SK-N-SH treated with all-trans-retinoic acid at 6 μM for 48 hours (cell line): ENCODE measurements around the gene CACNA2D4.

Source experiments
- GLIS3 ChIP-seq: fragments of 250-450 bp; sonication (Bioruptor Pico); IDR thresholded peaks from 2 replicates; pipeline ENCODE4 v1.5.0; 2020; ENCODE audit warnings: mild to moderate bottlenecking, moderate library complexity
- SNAI2 ChIP-seq: fragments of 250-450 bp; sonication (Bioruptor Pico); IDR thresholded peaks from 2 replicates; pipeline ENCODE4 v1.5.0; 2020; ENCODE audit warnings: mild to moderate bottlenecking, moderate library complexity
- TOX ChIP-seq: fragments of 250-450 bp; sonication (Bioruptor Pico); IDR thresholded peaks from 2 replicates; pipeline ENCODE4 v1.8.0; 2021; ENCODE audit warnings: mild to moderate bottlenecking, moderate library complexity, borderline replicate concordance
- ZFP3 ChIP-seq: fragments of 250-450 bp; sonication (Bioruptor Pico); IDR thresholded peaks from 2 replicates; pipeline ENCODE4 v1.5.0; 2020; ENCODE audit warnings: mild to moderate bottlenecking, moderate library complexity
- ZFP30 ChIP-seq: fragments of 450-650 bp; formaldehyde crosslinking; IDR thresholded peaks from 2 replicates; pipeline ENCODE4 v1.5.0; 2022; ENCODE audit warnings: mild to moderate bottlenecking, moderate library complexity
- ZNF70 ChIP-seq: fragments of 450-650 bp; formaldehyde crosslinking; IDR thresholded peaks from 2 replicates; pipeline ENCODE4 v1.5.0; 2020; ENCODE audit warnings: mild to moderate bottlenecking, moderate library complexity
- TF ChIP-seq, protein P1 (sequence below): fragments of 250-450 bp; sonication (Bioruptor Pico); IDR thresholded peaks from 2 replicates; pipeline ENCODE4 v1.8.0; 2021; ENCODE audit warnings: low read depth, mild to moderate bottlenecking, moderate library complexity, borderline replicate concordance
- TF ChIP-seq, protein P2 (sequence below): fragments of 250-450 bp; sonication (Bioruptor Pico); IDR thresholded peaks from 2 replicates; pipeline ENCODE4 v1.5.1; 2020; ENCODE audit warnings: low read depth, mild to moderate bottlenecking, moderate library complexity

DNA sequence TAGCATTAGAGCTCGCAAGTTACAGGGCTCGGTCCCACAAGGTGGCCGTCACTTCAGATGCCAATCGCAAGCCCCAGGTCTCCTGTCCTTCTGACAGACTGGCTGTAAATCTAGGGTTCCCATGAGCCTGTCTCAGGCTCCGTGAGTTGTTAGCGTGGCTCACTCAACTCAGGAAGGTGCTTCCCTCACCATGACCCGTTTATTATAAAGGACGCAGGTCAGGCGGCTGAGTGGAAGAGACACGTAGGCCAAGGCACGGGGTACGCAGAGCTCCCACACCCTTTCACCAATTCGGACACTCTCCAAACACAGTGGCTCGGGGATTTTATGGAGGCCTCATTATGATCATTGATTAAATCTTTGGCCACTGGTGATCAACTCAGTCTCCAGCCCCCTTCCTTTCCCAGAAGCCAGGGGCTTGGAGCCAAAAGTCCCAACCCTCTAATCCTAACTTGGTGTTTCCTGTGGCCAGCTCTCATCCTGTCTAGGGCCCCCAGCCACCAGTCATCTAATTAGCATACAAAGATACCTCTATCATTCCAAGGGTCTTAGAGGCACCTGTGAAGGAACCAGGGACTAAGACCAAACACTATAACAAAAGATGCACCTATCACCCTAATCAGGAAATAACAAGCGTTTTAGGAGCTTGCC lies 123.9 kb downstream of the CACNA2D4 start:
- TF ChIP-seq ZFP30 (CRISPR knock-in tag) (no peak), ZFP3 (no peak), ZNF70 (CRISPR knock-in tag) (no peak), TOX (CRISPR knock-in tag) (no peak), SNAI2 (no peak), GLIS3 (CRISPR knock-in tag) (no peak)
- TF ChIP-seq, protein P1, sequence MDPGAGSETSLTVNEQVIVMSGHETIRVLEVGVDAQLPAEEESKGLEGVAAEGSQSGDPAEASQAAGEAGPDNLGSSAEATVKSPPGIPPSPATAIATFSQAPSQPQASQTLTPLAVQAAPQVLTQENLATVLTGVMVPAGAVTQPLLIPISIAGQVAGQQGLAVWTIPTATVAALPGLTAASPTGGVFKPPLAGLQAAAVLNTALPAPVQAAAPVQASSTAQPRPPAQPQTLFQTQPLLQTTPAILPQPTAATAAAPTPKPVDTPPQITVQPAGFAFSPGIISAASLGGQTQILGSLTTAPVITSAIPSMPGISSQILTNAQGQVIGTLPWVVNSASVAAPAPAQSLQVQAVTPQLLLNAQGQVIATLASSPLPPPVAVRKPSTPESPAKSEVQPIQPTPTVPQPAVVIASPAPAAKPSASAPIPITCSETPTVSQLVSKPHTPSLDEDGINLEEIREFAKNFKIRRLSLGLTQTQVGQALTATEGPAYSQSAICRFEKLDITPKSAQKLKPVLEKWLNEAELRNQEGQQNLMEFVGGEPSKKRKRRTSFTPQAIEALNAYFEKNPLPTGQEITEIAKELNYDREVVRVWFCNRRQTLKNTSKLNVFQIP (CRISPR knock-in tag): no peak
- TF ChIP-seq, protein P2, sequence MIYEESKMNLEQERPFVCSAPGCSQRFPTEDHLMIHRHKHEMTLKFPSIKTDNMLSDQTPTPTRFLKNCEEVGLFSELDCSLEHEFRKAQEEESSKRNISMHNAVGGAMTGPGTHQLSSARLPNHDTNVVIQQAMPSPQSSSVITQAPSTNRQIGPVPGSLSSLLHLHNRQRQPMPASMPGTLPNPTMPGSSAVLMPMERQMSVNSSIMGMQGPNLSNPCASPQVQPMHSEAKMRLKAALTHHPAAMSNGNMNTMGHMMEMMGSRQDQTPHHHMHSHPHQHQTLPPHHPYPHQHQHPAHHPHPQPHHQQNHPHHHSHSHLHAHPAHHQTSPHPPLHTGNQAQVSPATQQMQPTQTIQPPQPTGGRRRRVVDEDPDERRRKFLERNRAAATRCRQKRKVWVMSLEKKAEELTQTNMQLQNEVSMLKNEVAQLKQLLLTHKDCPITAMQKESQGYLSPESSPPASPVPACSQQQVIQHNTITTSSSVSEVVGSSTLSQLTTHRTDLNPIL (CRISPR knock-in tag): no peak
